ENCODE results near the gene OSBPL10. TPM values are rescaled to one million over a fixed set of nuclear protein-coding genes. Genes with fewer than 3 reads are reported as not detected.
A peak's percentile ranks its signal among the peaks of the same experiment; 100 is the strongest.

Gene OSBPL10
- total and polyA plus RNA-seq, 5 donors from 2014 or later = 0.14 to 1.8 (median 0.21) TPM; not detected in 2

DNA sequence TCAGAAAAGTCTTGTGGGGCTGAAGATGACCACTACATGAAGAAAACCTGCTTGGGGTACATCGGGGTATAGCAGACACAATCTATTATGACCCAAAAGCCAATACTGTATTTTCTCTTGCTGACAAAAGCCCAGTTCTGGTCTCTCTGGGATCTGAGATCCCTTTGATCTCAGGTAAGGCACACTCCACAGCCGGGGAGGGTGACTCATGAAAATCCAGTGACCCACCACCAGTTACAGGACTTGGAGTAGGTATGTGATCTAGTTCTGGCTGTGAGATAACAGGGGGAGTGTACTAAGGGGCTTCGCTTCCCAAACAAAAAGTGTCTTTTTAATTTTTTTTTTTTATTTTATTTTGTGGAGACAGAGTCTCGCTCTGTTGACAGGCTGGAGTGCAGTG, 255.1 kb downstream of the OSBPL10 start:
- H3K27me3 Mint-ChIP-seq = peaks cover 13% of the 10 kb centered on the region
- H3K9me3 Mint-ChIP-seq = peaks cover 0 to 1% (median 0%) of the 10 kb centered on the region in 7 donors
- Histone ChIP-seq H3K27ac (ENCODE audit: insufficient read depth, low read length, poor library complexity, severe bottlenecking) (no peak overlapping the region), H3K36me3 (ENCODE audit: control insufficient read depth, insufficient read depth, low read length) (no peaks in the 10 kb centered on the region), H3K27me3 (ENCODE audit: control insufficient read depth, insufficient read depth, low read length) (no peaks in the 10 kb centered on the region), H3K4me1 (ENCODE audit: control insufficient read depth, insufficient read depth, low read length, poor library complexity, severe bottlenecking) (no peaks in the 10 kb centered on the region), H3K4me3 (ENCODE audit: low read depth, low read length) (no peak overlapping the region), H3K9me3 (ENCODE audit: control insufficient read depth in 2 of 2, low read length in 2 of 2) (no peaks in the 10 kb centered on the region)
- DNase-seq (no peak), ATAC-seq (ENCODE audit: low read depth in 2 of 2) (no peak)
- no peaks in the 10 kb centered on the region for H3K36me3 Mint-ChIP-seq
- H3K4me1 Mint-ChIP-seq = no peaks in the 10 kb centered on the region
- H3K27ac Mint-ChIP-seq = no peak overlapping the region
- H3K4me3 Mint-ChIP-seq = no peak overlapping the region

DNA sequence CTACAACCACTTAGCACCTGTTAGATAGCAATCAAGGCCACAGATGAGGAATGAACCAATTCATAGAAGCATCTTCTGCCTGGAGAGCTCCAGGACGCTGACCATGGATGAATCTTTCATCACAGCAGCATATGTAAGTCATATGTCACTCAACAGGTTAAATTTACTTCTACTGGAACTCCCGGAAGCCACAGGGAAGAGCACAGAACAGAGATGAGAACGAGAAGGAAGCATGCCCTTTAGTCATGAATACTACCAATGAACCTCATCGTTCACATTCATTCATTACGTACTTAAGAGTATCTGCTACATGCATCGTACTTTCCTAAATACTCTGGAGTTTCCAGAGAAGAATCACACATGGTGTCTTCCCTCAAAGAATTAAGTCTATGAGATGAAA, 255.5 kb downstream of the OSBPL10 start:
- Histone ChIP-seq H3K4me3 (ENCODE audit: low read depth, low read length) (no peak overlapping the region), H3K27ac (ENCODE audit: insufficient read depth, low read length, poor library complexity, severe bottlenecking) (no peak overlapping the region), H3K9me3 (ENCODE audit: control insufficient read depth in 2 of 2, low read length in 2 of 2) (no peaks in the 10 kb centered on the region), H3K27me3 (ENCODE audit: control insufficient read depth, insufficient read depth, low read length) (no peaks in the 10 kb centered on the region), H3K4me1 (ENCODE audit: control insufficient read depth, insufficient read depth, low read length, poor library complexity, severe bottlenecking) (no peaks in the 10 kb centered on the region), H3K36me3 (ENCODE audit: control insufficient read depth, insufficient read depth, low read length) (no peaks in the 10 kb centered on the region)
- Mint-ChIP-seq H3K9me3 (peaks cover 0 to 1% (median 0%) of the 10 kb centered on the region in 7 donors), H3K27ac (no peak overlapping the region), H3K36me3 (no peaks in the 10 kb centered on the region), H3K4me3 (no peak overlapping the region), H3K27me3 (peaks cover 13% of the 10 kb centered on the region), H3K4me1 (no peaks in the 10 kb centered on the region)
- ATAC-seq (ENCODE audit: low read depth in 2 of 2) (no peak), DNase-seq (no peak)

- Mint-ChIP-seq H3K4me3 (no peak overlapping the region), H3K27ac (no peak overlapping the region), H3K27me3 (peaks cover 13% of the 10 kb centered on the region), H3K9me3 (peaks cover 0 to 1% (median 0%) of the 10 kb centered on the region in 7 donors), H3K4me1 (no peaks in the 10 kb centered on the region), H3K36me3 (no peaks in the 10 kb centered on the region)
- Histone ChIP-seq H3K36me3 (ENCODE audit: control insufficient read depth, insufficient read depth, low read length) (no peaks in the 10 kb centered on the region), H3K9me3 (ENCODE audit: control insufficient read depth in 2 of 2, low read length in 2 of 2) (no peaks in the 10 kb centered on the region), H3K27ac (ENCODE audit: insufficient read depth, low read length, poor library complexity, severe bottlenecking) (no peak overlapping the region), H3K27me3 (ENCODE audit: control insufficient read depth, insufficient read depth, low read length) (no peaks in the 10 kb centered on the region), H3K4me1 (ENCODE audit: control insufficient read depth, insufficient read depth, low read length, poor library complexity, severe bottlenecking) (no peaks in the 10 kb centered on the region), H3K4me3 (ENCODE audit: low read depth, low read length) (no peak overlapping the region)
- no peak for ATAC-seq (ENCODE audit: low read depth in 2 of 2)
- peak in 1 of 3 donors; percentile 48 for DNase-seq
Measured at GRCh38 chr3:31724651-31725050, 256.4 kb downstream of the OSBPL10 start.

DNA sequence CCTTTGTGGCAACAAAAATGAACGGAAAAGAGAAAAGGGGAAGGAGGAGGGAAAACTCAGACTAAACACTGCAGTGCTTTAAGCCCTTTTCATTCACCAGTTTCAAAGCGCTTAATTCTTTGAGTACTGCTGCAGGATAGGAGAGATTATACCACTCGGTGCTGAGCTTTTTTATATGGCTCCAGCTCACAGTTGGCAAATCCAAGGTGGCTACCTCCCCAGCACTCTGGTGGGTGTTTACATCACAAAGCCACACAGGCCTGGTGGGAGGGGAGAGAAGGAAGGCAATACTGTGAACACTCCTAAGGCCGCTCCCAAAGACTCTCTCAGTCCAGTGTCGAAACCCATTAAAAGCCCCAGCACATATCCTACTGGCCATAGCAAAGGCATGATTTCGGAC, 256.9 kb downstream of the OSBPL10 start:
- no peaks in the 10 kb centered on the region for H3K27me3 ChIP-seq (ENCODE audit: control insufficient read depth, insufficient read depth, low read length)
- no peaks in the 10 kb centered on the region for H3K4me1 Mint-ChIP-seq
- no peaks in the 10 kb centered on the region for H3K36me3 ChIP-seq (ENCODE audit: control insufficient read depth, insufficient read depth, low read length)
- peaks cover 0 to 1% (median 0%) of the 10 kb centered on the region in 7 donors for H3K9me3 Mint-ChIP-seq
- H3K4me1 ChIP-seq (ENCODE audit: control insufficient read depth, insufficient read depth, low read length, poor library complexity, severe bottlenecking) = no peaks in the 10 kb centered on the region
- H3K27ac Mint-ChIP-seq = no peak overlapping the region
- no peak overlapping the region for H3K27ac ChIP-seq (ENCODE audit: insufficient read depth, low read length, poor library complexity, severe bottlenecking)
- ATAC-seq (ENCODE audit: low read depth in 2 of 2) (no peak), DNase-seq (no peak)
- no peak overlapping the region for H3K4me3 Mint-ChIP-seq
- no peaks in the 10 kb centered on the region for H3K36me3 Mint-ChIP-seq
- no peak overlapping the region for H3K4me3 ChIP-seq (ENCODE audit: low read depth, low read length)
- no peaks in the 10 kb centered on the region for H3K9me3 ChIP-seq (ENCODE audit: control insufficient read depth in 2 of 2, low read length in 2 of 2)
- peaks cover 13% of the 10 kb centered on the region for H3K27me3 Mint-ChIP-seq

GRCh38 chr3:31723701-31724100, 257.4 kb downstream of the OSBPL10 start:
- no peaks in the 10 kb centered on the region for H3K4me1 Mint-ChIP-seq
- H3K36me3 Mint-ChIP-seq = no peaks in the 10 kb centered on the region

DNA sequence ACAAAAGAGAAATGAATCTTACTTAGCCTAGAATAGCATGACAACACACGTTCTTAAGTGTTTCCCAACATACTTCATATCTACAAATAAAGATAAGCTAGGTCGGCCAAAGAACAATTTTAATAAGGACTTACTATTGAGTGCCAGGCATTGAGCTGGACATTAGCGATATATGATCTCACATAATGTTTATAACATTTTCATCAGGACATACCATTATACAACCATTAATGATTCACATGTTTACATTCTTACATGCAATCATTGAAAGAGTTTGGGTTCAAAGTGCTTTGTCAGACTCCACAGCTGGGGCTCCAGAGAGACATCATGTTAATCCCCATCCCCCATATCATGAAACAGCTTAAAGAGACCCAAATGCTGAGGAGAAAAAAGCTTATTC, 259.4 kb downstream of the OSBPL10 start:
- H3K4me1 ChIP-seq (ENCODE audit: control insufficient read depth, insufficient read depth, low read length, poor library complexity, severe bottlenecking) = no peaks in the 10 kb centered on the region
- DNase-seq (no peak), ATAC-seq (ENCODE audit: low read depth in 2 of 2) (no peak)
- Mint-ChIP-seq H3K36me3 (no peaks in the 10 kb centered on the region), H3K9me3 (peaks cover 0 to 1% (median 0%) of the 10 kb centered on the region in 7 donors), H3K4me3 (no peak overlapping the region), H3K4me1 (no peaks in the 10 kb centered on the region), H3K27ac (no peak overlapping the region), H3K27me3 (peaks cover 20% of the 10 kb centered on the region)
- H3K27me3 ChIP-seq (ENCODE audit: control insufficient read depth, insufficient read depth, low read length) = no peaks in the 10 kb centered on the region
- no peak overlapping the region for H3K4me3 ChIP-seq (ENCODE audit: low read depth, low read length)
- no peaks in the 10 kb centered on the region for H3K9me3 ChIP-seq (ENCODE audit: control insufficient read depth in 2 of 2, low read length in 2 of 2)
- H3K27ac ChIP-seq (ENCODE audit: insufficient read depth, low read length, poor library complexity, severe bottlenecking) = no peak overlapping the region
- no peaks in the 10 kb centered on the region for H3K36me3 ChIP-seq (ENCODE audit: control insufficient read depth, insufficient read depth, low read length)

More at GRCh38 chr3:31723701-31724100, 257.4 kb downstream of the OSBPL10 start:
- Mint-ChIP-seq H3K27ac (no peak overlapping the region), H3K27me3 (peaks cover 13% of the 10 kb centered on the region), H3K4me3 (no peak overlapping the region), H3K9me3 (peaks cover 0 to 1% (median 0%) of the 10 kb centered on the region in 7 donors)
- H3K9me3 ChIP-seq (ENCODE audit: control insufficient read depth in 2 of 2, low read length in 2 of 2) = no peaks in the 10 kb centered on the region
- H3K36me3 ChIP-seq (ENCODE audit: control insufficient read depth, insufficient read depth, low read length) = no peaks in the 10 kb centered on the region
- no peaks in the 10 kb centered on the region for H3K27me3 ChIP-seq (ENCODE audit: control insufficient read depth, insufficient read depth, low read length)
- no peak overlapping the region for H3K27ac ChIP-seq (ENCODE audit: insufficient read depth, low read length, poor library complexity, severe bottlenecking)
- DNase-seq (no peak), ATAC-seq (ENCODE audit: low read depth in 2 of 2) (no peak)
- no peak overlapping the region for H3K4me3 ChIP-seq (ENCODE audit: low read depth, low read length)
- no peaks in the 10 kb centered on the region for H3K4me1 ChIP-seq (ENCODE audit: control insufficient read depth, insufficient read depth, low read length, poor library complexity, severe bottlenecking)

DNA sequence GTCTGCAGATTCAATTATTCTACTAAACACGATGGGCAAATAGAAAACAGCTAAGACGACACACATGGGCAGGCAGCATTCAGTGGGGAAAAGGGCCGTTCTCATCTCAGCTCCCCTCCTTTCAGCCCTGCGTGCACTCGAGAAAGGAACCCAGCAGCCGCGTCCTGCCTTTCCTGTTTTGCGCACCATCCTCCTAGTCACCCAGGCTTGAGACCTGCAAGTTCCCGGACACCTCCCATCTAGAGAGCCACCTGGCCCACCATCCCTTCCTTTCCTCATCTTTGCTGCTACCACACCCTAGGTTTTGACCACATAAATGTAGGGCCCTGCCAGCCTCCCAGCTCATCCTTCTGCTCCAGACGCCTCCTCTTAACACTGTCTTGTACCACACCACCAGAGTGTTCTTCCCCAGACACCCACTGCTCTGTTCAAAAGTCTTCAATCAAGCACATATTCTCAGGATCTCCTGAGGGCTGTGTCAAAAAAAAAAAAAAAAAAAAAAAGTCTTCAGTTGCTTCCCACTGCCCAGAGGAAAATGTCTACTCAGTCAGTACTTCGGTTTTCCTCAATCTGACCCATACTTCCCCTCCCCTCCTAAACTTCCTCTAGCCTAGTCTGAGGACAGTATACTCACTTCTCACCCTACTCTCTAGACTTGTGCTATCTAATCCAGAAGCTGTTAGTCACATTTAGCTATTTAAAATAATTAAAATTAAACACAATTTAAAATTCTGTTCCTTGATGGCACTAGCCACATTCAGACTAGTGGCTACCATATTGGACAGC, 266.4 kb downstream of the OSBPL10 start:
- no peak overlapping the region for H3K4me3 Mint-ChIP-seq
- no peaks in the 10 kb centered on the region for H3K4me1 ChIP-seq (ENCODE audit: control insufficient read depth, insufficient read depth, low read length, poor library complexity, severe bottlenecking)
- H3K36me3 Mint-ChIP-seq = no peaks in the 10 kb centered on the region
- H3K27ac ChIP-seq (ENCODE audit: insufficient read depth, low read length, poor library complexity, severe bottlenecking) = no peak overlapping the region
- no peak overlapping the region for H3K27ac Mint-ChIP-seq
- no peak for ATAC-seq (ENCODE audit: low read depth in 2 of 2)
- no peaks in the 10 kb centered on the region for H3K27me3 ChIP-seq (ENCODE audit: control insufficient read depth, insufficient read depth, low read length)
- H3K4me3 ChIP-seq (ENCODE audit: low read depth, low read length) = no peak overlapping the region
- H3K9me3 ChIP-seq (ENCODE audit: control insufficient read depth in 2 of 2, low read length in 2 of 2) = no peaks in the 10 kb centered on the region
- peaks cover 0 to 2% (median 0%) of the 10 kb centered on the region in 7 donors for H3K9me3 Mint-ChIP-seq
- H3K4me1 Mint-ChIP-seq = no peaks in the 10 kb centered on the region
- no peaks in the 10 kb centered on the region for H3K36me3 ChIP-seq (ENCODE audit: control insufficient read depth, insufficient read depth, low read length)
- no peak for DNase-seq
- H3K27me3 Mint-ChIP-seq = peaks cover 10% of the 10 kb centered on the region

DNA sequence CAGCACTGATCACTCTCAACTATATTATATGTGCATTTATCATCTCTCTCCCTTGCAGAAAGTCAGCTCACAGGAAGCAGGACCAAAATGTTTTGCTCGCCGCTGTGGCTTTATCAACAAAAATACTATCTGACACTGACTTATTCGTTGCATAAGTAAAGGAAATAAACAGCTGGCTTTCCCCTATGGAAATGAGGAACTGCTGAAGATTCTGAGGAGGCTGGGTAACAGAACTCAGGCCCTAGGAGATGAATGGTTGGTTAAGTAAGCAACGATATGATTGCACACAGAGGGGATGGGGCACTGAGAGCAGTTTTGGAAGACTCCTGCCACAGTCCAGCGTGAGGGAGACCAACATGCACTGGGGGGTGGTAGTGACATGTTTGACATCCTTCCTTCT, 267.2 kb downstream of the OSBPL10 start:
- Mint-ChIP-seq H3K9me3 (peaks cover 0 to 2% (median 0%) of the 10 kb centered on the region in 7 donors), H3K27ac (no peak overlapping the region), H3K36me3 (no peaks in the 10 kb centered on the region), H3K27me3 (peaks cover 10% of the 10 kb centered on the region), H3K4me3 (no peak overlapping the region), H3K4me1 (no peaks in the 10 kb centered on the region)
- no peaks in the 10 kb centered on the region for H3K9me3 ChIP-seq (ENCODE audit: control insufficient read depth in 2 of 2, low read length in 2 of 2)
- ATAC-seq (ENCODE audit: low read depth in 2 of 2) (no peak), DNase-seq (no peak)
- H3K4me3 ChIP-seq (ENCODE audit: low read depth, low read length) = no peak overlapping the region
- no peaks in the 10 kb centered on the region for H3K36me3 ChIP-seq (ENCODE audit: control insufficient read depth, insufficient read depth, low read length)
- no peak overlapping the region for H3K27ac ChIP-seq (ENCODE audit: insufficient read depth, low read length, poor library complexity, severe bottlenecking)
- H3K27me3 ChIP-seq (ENCODE audit: control insufficient read depth, insufficient read depth, low read length) = no peaks in the 10 kb centered on the region
- no peaks in the 10 kb centered on the region for H3K4me1 ChIP-seq (ENCODE audit: control insufficient read depth, insufficient read depth, low read length, poor library complexity, severe bottlenecking)

Measured in CD4-positive, CD25-positive, alpha-beta regulatory T cell (primary cell).